GM19397 (cell line): ENCODE data around the gene GLDC.

ENCODE experiments used
- ATAC-seq: cut with Tn5 transposase; IDR thresholded peaks from one replicate; pipeline ENCODE4 v1.9.1; 2021; ENCODE audit warnings: mild to moderate bottlenecking, moderate library complexity; ENCODE audit not compliant: unreplicated experiment

Gene GLDC

DNA sequence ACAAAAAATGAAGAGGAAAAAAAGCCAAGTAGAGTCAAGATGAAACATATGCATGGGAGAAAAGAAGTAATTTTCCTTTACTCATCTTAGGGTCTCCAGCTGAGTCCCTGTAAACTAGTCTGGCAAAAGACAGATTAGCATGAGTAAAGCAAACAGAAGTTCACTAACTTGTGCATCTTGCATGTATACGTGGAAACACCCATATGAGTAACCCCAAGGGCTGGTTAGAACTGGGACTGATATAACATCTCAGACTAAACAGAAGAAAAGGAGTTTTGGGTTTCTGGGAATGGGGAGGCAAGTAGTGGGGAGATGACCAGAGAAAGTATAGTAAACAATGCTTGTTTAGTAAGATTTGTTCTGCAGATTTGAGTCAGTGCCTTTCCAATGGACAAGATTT lies 20.1 kb upstream of the GLDC start:
- no peak for ATAC-seq

DNA sequence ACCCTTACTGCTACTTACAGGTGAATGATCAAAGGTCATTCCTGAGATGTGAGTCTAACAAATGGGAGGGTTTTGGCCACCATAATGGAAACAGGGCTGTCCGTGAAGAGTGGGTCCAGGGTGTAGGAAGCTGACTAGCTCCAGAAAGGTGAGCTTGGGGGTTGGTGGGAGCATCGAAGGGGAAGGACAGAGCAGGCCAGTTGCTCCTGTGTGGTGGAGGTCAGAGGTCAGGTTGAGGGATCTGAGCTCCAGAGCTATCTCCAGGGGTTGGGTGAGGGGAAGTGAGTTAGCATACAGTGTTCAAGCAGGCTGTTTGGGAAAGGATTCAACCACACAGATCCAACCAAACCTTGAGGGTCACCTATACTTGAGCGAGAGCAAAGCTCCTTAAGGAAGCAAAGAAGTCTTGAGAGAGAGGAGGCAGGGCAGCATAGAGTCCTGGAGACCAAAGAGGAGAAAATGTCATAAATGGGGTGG lies 18.7 kb upstream of the GLDC start:
- no peak for ATAC-seq

DNA sequence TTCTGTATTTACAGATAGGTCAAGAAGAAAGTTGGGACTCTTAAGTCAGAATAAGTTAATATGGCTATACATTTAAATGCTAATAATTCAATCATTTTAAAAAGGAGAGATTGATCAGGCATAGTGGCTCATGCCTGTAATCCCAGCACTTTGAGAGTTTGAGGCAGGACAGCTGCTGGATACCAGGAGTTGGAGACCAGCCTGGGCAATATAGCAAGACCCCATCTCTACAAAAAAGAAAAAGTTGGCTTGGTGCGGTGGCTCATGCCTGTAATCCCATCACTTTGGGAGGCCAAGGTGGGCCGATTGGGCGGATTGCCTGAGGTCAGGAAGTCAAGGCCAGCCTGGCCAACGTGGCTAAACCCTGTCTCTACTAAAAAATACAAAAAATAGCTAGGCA lies 15.0 kb upstream of the GLDC start:
- no peak for ATAC-seq

DNA sequence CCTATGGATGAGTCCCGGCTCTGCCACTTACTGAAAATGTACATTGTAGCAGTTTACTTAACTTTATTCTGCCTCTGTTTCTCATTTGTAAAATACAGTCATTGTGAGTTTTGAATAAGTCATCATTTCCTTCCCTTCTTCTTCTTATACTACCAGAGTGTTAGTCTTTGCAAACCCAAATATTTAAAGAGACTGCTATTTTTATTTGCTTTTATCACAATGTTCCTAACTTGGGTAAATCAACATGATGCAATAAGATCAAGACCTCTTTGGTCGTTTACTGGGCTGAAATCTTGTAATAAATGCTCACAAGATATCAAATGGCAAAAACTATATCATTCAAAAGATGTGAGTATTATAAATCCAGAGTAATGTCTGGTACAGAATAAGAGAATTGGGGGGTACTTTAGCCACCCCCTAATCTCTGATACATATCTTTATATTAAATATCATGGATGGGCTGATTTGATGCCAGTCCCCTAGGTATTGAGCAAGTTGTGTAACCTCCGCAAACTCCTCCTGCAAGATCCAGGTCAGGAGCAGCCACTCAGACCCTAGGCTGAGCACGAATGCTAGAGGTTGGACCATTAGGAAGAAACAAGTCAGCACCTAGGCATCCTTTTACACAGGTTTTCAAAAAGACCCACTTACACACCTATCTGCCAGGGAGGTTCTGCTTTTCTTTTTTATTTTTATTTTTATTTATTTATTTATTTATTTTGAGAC lies 13.3 kb upstream of the GLDC start:
- no peak for ATAC-seq

DNA sequence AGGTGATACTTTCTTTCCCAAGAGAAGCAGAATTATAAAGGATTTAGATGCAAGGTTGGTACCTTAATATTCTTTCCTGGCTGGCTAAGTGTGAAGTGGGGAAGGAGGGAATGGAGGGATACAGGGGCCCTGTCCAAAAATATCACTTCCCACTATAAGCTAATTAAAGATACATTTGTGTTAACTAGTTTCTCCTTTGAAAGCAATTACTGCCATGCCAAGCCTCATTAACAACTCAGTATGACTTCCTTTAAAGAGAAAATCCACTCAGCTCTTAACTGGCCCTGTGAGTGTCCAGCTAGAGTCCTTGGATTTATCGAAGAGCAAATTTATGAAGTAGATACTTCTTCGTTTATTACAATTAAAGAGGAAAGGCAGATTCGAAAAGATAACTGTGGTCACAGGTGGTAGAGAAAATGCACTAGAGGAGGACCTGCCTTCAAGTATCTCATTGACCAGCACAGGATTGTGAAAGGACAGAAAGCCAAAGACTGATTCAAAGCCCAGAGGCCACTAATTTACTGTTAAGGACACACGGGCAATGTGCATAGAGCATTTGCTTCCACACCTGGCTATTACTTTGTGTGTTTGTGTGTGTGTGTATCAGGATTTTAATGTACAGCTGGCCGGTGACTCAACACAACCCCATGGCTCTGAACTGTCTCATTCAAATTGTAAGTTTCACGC lies 11.2 kb upstream of the GLDC start:
- ATAC-seq = no peak

DNA sequence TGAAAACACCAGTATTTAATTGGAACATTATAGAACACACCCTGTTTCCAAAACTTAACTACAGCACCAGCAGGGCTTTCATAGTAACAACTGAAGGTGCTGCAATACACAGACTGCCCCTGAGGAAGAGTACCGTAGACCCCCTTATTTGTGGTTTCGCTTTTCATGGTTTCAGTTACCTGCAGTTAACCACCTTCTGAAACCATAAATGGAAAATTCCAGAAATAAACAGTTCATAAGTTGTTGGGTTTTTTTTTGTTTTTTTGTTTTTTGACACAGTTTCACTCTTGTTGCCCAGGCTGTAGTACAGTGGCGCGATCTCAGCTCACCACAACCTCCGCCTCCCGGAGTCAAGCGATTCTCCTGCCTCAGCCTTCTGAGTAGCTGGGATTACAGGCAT lies 9.5 kb upstream of the GLDC start:
- peak; percentile 91 for ATAC-seq

DNA sequence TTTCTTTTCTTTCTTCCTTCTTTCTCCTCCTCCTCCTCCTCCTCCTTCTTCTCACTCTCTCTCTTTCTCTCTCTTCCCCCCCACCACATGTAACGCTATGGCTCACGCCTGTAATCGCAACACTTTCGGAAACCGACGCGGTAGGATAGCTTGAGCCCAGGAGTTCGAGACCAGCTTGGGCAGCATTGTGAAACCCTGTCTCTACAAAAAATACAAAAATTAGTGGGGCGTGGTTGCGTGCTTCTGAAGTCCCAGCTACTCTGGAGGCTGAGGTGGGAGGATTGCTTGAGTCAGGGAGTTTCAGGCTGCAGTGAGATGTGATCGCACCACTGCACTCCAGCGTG lies 736 bp upstream of the GLDC start:
- no peak for ATAC-seq

DNA sequence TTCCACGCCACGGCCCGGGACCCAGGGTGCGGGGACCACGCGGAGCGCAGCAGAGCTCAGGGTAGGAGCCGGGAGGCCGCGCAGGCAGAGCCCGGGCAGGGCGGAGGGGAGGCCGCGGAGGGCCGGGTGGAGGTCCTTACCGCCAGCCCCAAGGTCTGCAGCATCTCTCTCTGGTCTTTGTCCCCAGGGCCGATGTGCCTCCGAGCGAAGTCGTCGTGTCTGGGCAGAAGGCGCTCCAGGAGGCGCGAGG lies 499 bp downstream of the GLDC start:
- peak; percentile 39 for ATAC-seq

DNA sequence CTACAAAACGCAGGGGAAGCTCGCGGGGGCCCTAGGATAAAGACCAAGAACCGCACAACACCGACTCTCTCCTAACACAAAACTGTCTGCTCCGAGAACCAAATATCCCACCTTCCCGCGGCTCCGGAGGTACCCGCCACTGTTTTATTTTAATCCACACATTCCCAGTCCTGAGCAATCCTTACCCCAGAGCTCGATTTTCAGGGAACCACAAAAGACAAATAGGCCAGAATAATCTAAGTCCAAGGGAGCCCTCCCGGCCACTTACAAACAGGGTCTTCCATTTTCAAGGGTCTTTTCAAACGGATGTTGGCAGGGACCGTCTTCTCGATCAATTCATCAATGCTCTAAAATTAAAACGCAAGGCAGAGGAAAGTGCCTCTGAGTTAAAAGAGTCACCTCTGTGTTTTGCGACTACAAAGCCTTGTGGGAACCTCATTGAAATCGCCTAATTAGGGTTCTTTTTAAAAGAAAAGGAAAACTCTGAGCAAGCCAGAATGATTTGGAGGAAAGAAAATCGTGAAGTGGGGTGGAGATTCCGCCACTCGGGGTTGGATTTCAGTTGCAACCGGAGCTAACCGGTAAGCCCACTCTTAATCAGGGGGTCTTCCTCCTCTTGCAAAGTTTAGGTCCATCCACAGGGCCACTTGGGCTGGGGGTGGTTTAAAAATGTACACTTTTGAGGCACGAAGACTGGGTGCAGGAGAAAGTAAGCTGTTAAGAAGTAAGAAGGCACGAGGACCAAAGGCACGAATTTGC lies 1.0 kb downstream of the GLDC start:
- ATAC-seq = no peak

DNA sequence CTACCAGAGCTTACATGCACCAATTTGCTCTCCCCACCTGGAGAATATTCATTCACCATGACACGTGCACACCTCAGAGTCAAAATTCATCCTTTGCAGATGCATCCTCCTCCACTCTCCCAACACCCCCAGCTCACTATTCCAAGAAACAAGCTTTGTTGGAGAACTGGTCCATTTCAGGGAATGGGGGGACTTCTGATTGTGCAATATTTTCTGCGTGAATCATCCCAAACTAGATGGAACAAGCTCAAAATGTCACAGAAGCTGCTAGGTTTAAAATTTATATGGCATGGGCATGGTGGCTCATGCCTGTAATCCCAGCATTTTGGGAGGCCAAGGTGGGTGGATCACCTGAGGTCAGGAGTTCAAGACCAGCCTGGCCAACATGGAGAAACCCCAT lies 3.6 kb downstream of the GLDC start:
- no peak for ATAC-seq

DNA sequence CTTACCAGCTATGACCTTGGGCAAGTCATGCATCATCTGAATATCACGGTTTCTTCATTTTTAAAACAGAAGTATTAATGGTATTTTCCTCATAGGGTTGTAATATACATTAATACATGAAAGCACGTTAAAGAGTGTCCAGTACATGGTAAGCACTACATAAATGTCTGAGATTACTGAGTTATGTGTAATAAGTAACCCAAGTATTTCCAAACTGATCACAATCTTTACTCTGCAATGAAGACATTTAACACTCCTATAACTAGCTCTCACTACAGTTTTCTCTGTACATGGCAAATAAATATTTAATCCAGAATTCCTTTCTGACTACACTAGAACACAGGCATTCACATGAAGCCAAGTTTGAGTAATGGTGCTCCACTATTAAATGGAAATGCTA lies 4.0 kb downstream of the GLDC start:
- no peak for ATAC-seq

DNA sequence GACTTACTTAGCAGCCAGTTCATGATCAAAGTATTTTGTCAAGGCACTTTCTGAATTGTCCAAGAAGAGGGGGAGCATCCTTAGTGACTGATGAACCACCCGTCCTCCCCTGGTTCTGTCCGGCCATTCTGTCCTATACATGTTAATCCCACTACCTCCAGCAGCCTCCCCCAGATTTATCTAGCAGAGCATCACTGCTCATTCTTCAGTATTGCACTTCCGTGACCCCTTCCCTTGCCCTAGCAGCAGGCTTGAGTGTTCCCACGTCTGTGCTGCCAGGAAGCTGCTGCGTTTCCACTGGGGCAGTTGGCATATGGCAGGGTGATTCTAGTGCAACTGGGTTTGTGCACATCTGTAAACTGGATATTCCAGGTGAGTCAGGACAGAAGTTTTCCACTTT lies 4.5 kb downstream of the GLDC start:
- no peak for ATAC-seq

DNA sequence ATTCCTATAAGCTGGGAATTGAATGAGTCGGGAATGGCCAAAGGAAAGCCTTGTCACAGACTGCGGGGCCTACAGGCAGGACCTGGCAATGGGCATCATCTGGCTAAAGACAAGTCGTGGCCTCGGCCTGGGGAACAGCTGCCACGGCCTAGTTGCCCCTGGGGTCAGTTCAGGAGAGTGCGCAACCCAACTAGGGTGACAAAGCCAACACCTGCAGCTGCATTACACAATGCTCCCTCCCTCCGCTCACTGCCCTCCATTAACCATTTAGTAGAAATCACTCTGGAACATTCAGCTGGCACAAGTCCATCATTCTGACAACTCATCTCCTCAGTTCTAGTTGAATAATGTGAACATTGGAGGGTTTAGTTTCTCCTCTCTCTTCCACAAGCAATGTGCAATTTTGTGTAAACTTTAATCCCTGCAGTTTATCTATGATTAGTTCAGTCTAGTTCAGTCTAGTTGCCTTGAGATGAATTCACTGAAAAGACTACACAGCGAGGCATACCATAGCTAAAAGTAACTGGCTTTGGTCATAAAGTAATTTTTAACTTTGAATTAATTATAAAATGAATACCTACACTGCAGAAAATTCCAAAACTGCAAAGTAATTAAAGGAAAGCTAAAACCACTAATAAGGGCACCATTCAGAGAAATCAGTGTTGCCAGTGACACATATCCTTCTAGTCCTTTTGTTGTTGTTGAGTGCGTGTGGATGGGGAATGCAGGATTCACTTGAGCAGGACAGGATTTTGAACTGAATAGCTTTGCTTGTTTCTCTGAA lies 5.1 kb downstream of the GLDC start:
- ATAC-seq = no peak

DNA sequence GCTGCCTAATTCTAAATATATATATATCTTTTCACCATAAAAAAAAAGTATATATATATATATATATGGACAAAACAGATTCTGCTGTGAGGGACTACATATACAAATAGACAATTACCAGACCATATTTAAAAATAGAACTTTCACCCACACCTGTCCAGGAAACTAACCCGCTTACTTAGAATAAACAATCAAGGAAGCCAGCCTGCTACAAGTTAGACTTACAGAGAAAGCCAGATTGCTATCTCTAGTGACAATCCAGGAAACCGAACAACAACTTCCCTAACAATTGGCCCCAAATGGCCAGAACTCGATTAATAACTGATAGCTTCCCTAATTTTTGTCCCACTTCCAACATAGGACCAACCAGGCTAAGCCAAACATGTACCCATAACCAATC lies 5.9 kb downstream of the GLDC start:
- ATAC-seq = no peak

DNA sequence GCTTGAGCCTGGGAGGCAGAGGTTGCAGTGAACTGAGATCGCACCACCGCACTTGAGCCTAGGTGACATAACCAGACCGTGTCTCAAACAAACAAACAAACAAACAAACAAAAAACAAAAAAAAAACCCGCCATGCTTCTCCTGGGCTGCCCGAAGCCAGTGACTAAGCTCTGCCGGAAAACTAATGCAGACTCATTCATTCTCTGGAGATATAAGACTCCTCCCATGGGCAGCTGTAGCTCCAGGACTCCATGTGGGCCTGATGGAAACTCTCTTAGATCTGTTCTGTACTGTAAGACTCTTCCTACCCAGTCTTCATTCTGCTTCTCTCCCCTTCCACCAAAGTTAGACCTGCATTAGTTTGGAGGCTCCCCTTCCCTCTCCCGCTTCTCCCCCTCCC lies 11.1 kb downstream of the GLDC start:
- no peak for ATAC-seq

DNA sequence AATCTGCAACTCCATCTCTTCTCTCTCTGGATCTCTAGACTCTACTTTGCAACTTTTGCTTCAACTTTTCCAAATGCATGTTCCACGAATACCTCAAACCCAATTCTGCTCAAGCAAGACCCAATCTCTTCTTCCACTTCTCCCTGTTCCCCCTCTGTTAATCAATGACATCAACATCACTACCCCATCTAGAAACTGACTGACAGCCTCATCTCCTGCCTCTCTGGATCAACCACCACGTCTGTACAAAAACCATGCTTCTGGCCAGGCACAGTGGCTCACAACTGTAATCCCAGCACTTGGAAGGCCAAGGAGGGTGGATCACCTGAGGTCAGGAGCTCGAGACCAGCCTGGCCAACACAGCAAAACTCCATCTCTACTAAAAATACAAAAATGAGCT lies 12.2 kb downstream of the GLDC start:
- ATAC-seq = no peak

DNA sequence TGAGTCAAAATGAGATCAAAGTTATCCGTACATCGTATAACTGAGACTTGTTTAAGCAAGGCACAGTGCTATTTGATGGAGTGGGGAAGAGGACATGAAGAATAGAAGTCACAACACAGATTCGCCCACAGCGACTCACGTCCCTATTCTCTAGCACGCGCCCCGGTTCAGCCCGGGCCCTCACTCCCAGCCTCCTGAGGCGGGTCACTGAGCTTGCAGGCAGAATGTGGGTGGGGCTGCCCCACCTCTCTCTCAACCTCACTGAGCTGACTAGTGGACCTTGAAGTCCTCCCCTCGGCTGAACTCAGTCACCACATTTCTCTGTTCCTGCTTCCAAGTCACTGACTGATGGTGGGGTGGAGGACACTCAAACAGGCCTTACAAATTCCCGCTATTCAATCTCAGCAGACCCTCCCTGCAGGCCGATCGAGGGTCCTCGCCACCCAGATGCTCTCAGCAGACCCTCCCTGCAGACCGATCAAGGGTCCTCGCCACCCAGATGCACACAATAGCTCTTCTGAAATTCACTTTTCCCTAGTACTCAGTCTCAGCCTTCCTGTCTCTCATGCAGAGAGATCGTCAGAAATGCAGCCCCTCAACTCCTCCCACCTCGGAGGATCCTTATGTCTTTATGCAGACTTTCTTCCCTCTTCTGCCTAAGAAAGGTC lies 12.9 kb downstream of the GLDC start:
- ATAC-seq = peak; percentile 88

DNA sequence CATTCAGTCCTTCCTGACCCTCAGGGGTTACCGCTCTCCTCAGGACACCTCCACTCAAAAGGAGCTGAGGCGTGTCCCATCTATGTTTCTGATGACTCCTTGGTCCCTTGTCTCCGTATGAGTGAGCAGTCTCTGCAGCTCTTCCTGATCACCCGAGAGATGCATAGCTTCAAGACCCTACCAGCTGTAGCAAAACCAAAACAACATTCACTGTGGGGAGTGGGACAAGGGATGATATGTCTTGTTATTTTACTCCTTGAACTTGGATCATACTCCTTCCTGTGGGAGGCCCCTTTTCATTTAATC lies 14.4 kb downstream of the GLDC start:
- ATAC-seq = peak; percentile 23

DNA sequence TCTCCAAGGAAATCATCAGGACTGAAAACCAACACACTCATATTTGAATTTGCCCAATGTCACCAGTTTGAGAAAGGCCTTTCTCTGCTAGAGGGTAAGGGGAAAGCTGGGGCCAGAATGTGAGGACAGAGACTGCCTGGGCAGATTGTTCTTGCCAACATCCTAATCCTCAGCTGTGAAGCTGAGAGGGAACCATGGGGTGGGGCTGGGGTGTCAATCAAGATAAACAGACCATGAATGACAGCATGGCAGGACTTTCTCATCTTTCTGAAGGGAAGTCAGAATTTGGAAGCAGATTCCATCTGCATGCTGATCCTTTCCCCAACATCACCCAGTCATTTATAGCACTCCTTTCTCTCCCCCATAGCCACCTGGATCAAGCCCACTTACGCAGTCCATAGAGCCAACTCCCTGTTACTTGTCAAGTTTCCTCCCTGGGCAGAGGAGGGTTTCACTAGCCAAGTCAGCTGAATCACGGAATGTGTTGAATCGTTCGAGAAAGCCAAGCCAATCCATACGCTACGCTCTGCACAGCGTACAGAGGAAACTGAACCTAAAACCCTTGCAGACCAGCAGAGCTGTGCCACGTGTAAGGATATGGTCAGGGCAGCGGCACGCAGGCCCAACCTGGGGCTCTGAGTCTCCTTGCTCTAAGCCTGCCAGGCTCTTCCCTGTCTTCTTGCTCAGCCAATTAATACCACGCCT lies 14.9 kb downstream of the GLDC start:
- peak; percentile 66 for ATAC-seq

DNA sequence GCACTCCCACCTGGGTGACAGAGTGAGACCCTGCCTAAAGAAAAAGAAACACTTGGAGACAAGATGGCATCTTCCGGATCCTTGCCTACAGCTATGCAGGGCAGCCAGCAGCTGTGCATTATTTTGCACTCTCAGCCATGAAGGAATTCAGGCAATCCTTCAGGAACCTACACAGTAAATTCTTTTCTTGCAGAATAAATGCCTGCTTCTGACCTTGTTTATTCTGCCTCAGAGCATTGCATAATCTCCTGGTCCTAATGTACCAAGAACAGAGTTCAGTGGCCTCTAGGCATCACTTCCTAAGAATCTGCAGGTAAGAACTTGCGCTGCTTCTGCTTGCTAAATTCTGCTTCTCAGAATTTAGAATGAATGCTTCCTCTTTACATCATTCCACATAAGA lies 16.8 kb downstream of the GLDC start:
- ATAC-seq = no peak

DNA sequence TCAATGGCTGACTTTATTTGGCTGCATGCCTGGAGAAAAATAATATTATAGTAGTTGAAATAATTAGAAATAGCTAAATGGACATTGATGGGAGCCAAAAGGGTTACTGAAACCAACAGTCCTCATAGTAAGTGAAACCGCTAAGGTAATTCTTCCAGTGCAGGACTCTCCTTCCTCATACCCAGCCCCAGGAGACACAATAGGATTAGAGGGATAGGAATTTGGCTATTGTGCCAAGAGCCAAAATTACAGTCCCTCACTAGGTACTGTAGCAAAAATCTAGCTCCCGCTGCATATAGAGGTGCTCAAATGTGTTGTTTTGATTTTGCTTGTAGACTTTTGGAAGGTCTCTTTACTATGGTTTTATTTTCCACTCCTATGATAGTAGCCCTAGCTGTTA lies 20.2 kb downstream of the GLDC start:
- no peak for ATAC-seq
